GM18526 (cell line): ENCODE measurements around the gene TP63.

Experiments used
- POLR2A ChIP-seq: IDR thresholded peaks from 3 replicates; pipeline ENCODE4 v1.6.1; 2011; ENCODE audit not compliant: insufficient read length; ENCODE audit errors: extremely low read depth

The TP63 gene

GRCh38 chr3:189724356-189724755, 93.2 kb downstream of the TP63 start:
- TF ChIP-seq POLR2A, result no peak

- no peak for TF ChIP-seq POLR2A
These were observed 95.1 kb downstream of the TP63 start for GRCh38 chr3:189726277-189726676.

- no peak for TF ChIP-seq POLR2A
These were observed 96.0 kb downstream of the TP63 start for GRCh38 chr3:189727158-189727557.

GRCh38 chr3:189727898-189728297, 96.7 kb downstream of the TP63 start:
- TF ChIP-seq POLR2A, result no peak

- TF ChIP-seq POLR2A, result no peak
These were observed 97.7 kb downstream of the TP63 start for GRCh38 chr3:189728915-189729314.

GRCh38 chr3:189734061-189734460, 102.9 kb downstream of the TP63 start:
- TF ChIP-seq POLR2A, result no peak

- no peak for TF ChIP-seq POLR2A
These were observed 104.7 kb downstream of the TP63 start for GRCh38 chr3:189735913-189736312.

GRCh38 chr3:189737071-189737470, 105.9 kb downstream of the TP63 start:
- TF ChIP-seq POLR2A, result no peak

- TF ChIP-seq POLR2A, result no peak
These were observed 106.4 kb downstream of the TP63 start for GRCh38 chr3:189737619-189738018.

- no peak for TF ChIP-seq POLR2A
These were observed 108.2 kb downstream of the TP63 start for GRCh38 chr3:189739378-189739777.

GRCh38 chr3:189740156-189740555, 109.0 kb downstream of the TP63 start:
- no peak for TF ChIP-seq POLR2A

- no peak for TF ChIP-seq POLR2A
These were observed 113.0 kb downstream of the TP63 start for GRCh38 chr3:189744235-189744634.

GRCh38 chr3:189745622-189746021, 114.4 kb downstream of the TP63 start:
- no peak for TF ChIP-seq POLR2A

- no peak for TF ChIP-seq POLR2A
These were observed 116.9 kb downstream of the TP63 start for GRCh38 chr3:189748046-189748445.

GRCh38 chr3:189754356-189754755, 123.2 kb downstream of the TP63 start:
- no peak for TF ChIP-seq POLR2A

- TF ChIP-seq POLR2A, result no peak
These were observed 125.4 kb downstream of the TP63 start for GRCh38 chr3:189756582-189757078.

GRCh38 chr3:189758186-189758585, 127.0 kb downstream of the TP63 start:
- no peak for TF ChIP-seq POLR2A

- no peak for TF ChIP-seq POLR2A
These were observed 135.2 kb downstream of the TP63 start for GRCh38 chr3:189766416-189766815.

GRCh38 chr3:189771842-189772450, 140.8 kb downstream of the TP63 start:
- TF ChIP-seq POLR2A, result no peak
